Adipose tissue (tissue), 3 donors: ENCODE results near the gene PPFIA4. TPM values are rescaled to one million over a fixed set of nuclear protein-coding genes. Genes with fewer than 3 reads are reported as not detected.

ENCODE experiments used
- polyA plus RNA-seq, 3 donors: library from polyadenylated mRNA; stranded (reverse); fragments of 200-250 nt; gene quantifications; one replicate each; pipeline ENCODE4 v1.2.3, GENCODE V29; 2013
- donor health status: healthy with polysubstance abuse.
- donor health status: Bipolar disorder and iron deficiency.
- donor health status: healthy.

PPFIA4 gene
- polyA plus RNA-seq, 3 donors: 0.10 to 0.79 (median 0.12) TPM

Other genes with a start within 250 kb of the PPFIA4 start
- gene KDM5B, start 218.1 kb upstream of the PPFIA4 start, polyA plus RNA-seq: 10 to 100 TPM in 1 of 3 donors, 1 to 10 TPM in 2; 7.4 to 10.7 (median 8.0) TPM
- gene PCAT6, start 215.5 kb upstream of the PPFIA4 start, polyA plus RNA-seq: 1 to 10 TPM; 1.3 to 1.8 (median 1.8) TPM
- gene RABIF, start 137.3 kb upstream of the PPFIA4 start, polyA plus RNA-seq: 1 to 10 TPM; 3.0 to 8.1 (median 4.2) TPM
- 10 to 100 TPM in 2 of 3 donors, 1 to 10 TPM in 1; 9.5 to 19.3 (median 10.5) TPM for gene KLHL12, start 99.3 kb upstream of the PPFIA4 start, polyA plus RNA-seq
- 10 to 100 TPM; 49.7 to 83.5 (median 68.8) TPM for gene ADIPOR1, start 68.2 kb upstream of the PPFIA4 start, polyA plus RNA-seq
- 10 to 100 TPM; 26.7 to 54.3 (median 37.4) TPM for gene CYB5R1, start 59.2 kb upstream of the PPFIA4 start, polyA plus RNA-seq
- gene TMEM183A, start 19.1 kb upstream of the PPFIA4 start, polyA plus RNA-seq: 10 to 100 TPM; 35.1 to 40.9 (median 40.8) TPM
- gene MYOG, start 59.5 kb downstream of the PPFIA4 start, polyA plus RNA-seq: under 1 TPM in 1 of 3 donors, not detected in 2; 0.05 TPM
- gene ADORA1, start 101.2 kb downstream of the PPFIA4 start, polyA plus RNA-seq: 10 to 100 TPM in 1 of 3 donors, 1 to 10 TPM in 2; 3.8 to 10.1 (median 9.8) TPM
- under 1 TPM in 2 of 3 donors, not detected in 1; 0.08 to 0.34 TPM for gene MYBPH, start 149.3 kb downstream of the PPFIA4 start, polyA plus RNA-seq
- gene CHI3L1, start 160.2 kb downstream of the PPFIA4 start, polyA plus RNA-seq: 100 to 1,000 TPM in 1 of 3 donors, 10 to 100 TPM in 1, 1 to 10 TPM in 1; 6.1 to 191 (median 12.6) TPM
- under 1 TPM; 0.07 to 0.34 (median 0.12) TPM for gene CHIT1, start 203.2 kb downstream of the PPFIA4 start, polyA plus RNA-seq